Aorta (tissue), 5 donors: ENCODE data around the gene ZNF366. TPM values are rescaled to one million over a fixed set of nuclear protein-coding genes. Genes with fewer than 3 reads are reported as not detected.

Experiments
- ATAC-seq: fragments of 200-7000 bp; cut with Tn5 transposase; one replicate; pipeline ENCODE4 v1.9.1; 2022; ENCODE audit warnings: moderate library complexity; ENCODE audit not compliant: low FRiP score
- DNase-seq, 2 donors: peaks; one replicate each; pipeline ENCODE4 v3.0.0-alpha.2; 2020
- H3K27ac ChIP-seq, 2 donors: one replicate each; pipeline ENCODE4 v1.5.1; 2013; ENCODE audit warnings: low read length in 2 of 2, mild to moderate bottlenecking in 2 of 2, moderate library complexity in 2 of 2, control low read depth in 1 of 2, inconsistent platforms in 1 of 2, low read depth in 1 of 2
- H3K27me3 ChIP-seq, 2 donors: one replicate each; pipeline ENCODE4 v1.6.1; 2013; ENCODE audit warnings: control low read depth in 1 of 2, low read length in 1 of 2, mild to moderate bottlenecking in 1 of 2, moderate library complexity in 1 of 2; ENCODE audit not compliant: insufficient read depth in 2 of 2, control insufficient read depth in 1 of 2
- H3K36me3 ChIP-seq, 2 donors: one replicate each; pipeline ENCODE4 v1.6.1; 2013; ENCODE audit warnings: control low read depth in 1 of 2, low read length in 1 of 2, mild to moderate bottlenecking in 1 of 2; ENCODE audit not compliant: insufficient read depth in 2 of 2, control insufficient read depth in 1 of 2
- H3K4me1 ChIP-seq, 2 donors: one replicate each; pipeline ENCODE4 v1.6.1; 2013; ENCODE audit warnings: low read length in 2 of 2, control low read depth in 1 of 2, mild to moderate bottlenecking in 1 of 2, moderate library complexity in 1 of 2; ENCODE audit not compliant: insufficient read depth in 2 of 2, control insufficient read depth in 1 of 2
- H3K4me3 ChIP-seq, 2 donors: one replicate each; pipeline ENCODE4 v1.5.1; 2013; ENCODE audit warnings: low read length in 2 of 2, control low read depth in 1 of 2, mild to moderate bottlenecking in 1 of 2
- H3K9me3 ChIP-seq: one replicate; pipeline ENCODE4 v1.6.1; 2013; ENCODE audit warnings: mild to moderate bottlenecking, low read length; ENCODE audit not compliant: control insufficient read depth
- WGBS, 2 donors: extraction: QIAGEN DNeasy Blood & Tissue Kit; methylation state at CpG; one replicate each; pipeline ENCODE4 v1.1.7; 2013; 5-methylcytosine and 5-hydroxymethylcytosine counted together
- intact Hi-C, 2 donors: fragments of 100-400 bp; cut with DNase I; formaldehyde crosslinking; loops; one replicate each; pipeline versions ENCODE4 v1.14.2 to v1.15.0; 2022
- polyA plus RNA-seq, 2 donors: library from polyadenylated mRNA; stranded (reverse); fragments of 200-250 nt; gene quantifications; one replicate each; pipeline ENCODE4 v1.2.3, GENCODE V29; 2013
- total RNA-seq, 2 donors: library from RNA; stranded (reverse); fragmentation: NEBNext Ultra II Directional; extraction: Animal tissue kit (Norgen Biotek cat#: 25700); gene quantifications; one replicate each; pipeline ENCODE4 v1.2.1, GENCODE V29; 2021
- donor health status: healthy with polysubstance abuse.
- donor health status: Bipolar disorder and iron deficiency.
- donor health status: DM: no; HTN: no; CAD: no.
- donor health status: DM: no; HTN: no; CAD: no.
- donor health status: DM: yes; HTN: yes; CAD: no.

The ZNF366 gene
- total and polyA plus RNA-seq, 4 donors: 5.8 to 10.3 TPM; not detected in 2

GRCh38 chr5:72460413-72460812, 46.8 kb downstream of the ZNF366 start:
- ATAC-seq: no peak
- Histone ChIP-seq H3K27ac (no peak overlapping the region), H3K4me1 (peaks cover 0 to 6% of the 10 kb centered on the region in 2 donors)

GRCh38 chr5:72459913-72460312, 47.3 kb downstream of the ZNF366 start:
- no peaks in the 10 kb centered on the region for H3K27me3 ChIP-seq
- H3K36me3 ChIP-seq: no peaks in the 10 kb centered on the region
- no peak overlapping the region for H3K27ac ChIP-seq
- peaks cover 0 to 6% of the 10 kb centered on the region in 2 donors for H3K4me1 ChIP-seq
- no peak overlapping the region for H3K4me3 ChIP-seq
- no peak for ATAC-seq
- no peaks in the 10 kb centered on the region for H3K9me3 ChIP-seq
- WGBS, 2 donors: 97 to 98% methylated on average over 18 of the region's 18 CpGs
- intact Hi-C loops: no loop called here
- no peak for DNase-seq

More at GRCh38 chr5:72460413-72460812, 46.8 kb downstream of the ZNF366 start:
- no peaks in the 10 kb centered on the region for H3K9me3 ChIP-seq
- H3K27me3 ChIP-seq: no peaks in the 10 kb centered on the region
- intact Hi-C loops: no loop called here
- no peak overlapping the region for H3K4me3 ChIP-seq
- DNase-seq: no peak
- 98 to 99% methylated on average over 27 of the region's 27 CpGs for WGBS, 2 donors
- no peaks in the 10 kb centered on the region for H3K36me3 ChIP-seq

GRCh38 chr5:72459089-72459661, 48.0 kb downstream of the ZNF366 start:
- 21 to 36% methylated on average over 5 of the region's 5 CpGs for WGBS, 2 donors
- Histone ChIP-seq H3K36me3 (no peaks in the 10 kb centered on the region), H3K27ac (peak overlapping the region in 1 of 2 donors; percentile 55), H3K4me1 (peaks cover 0 to 6% of the 10 kb centered on the region in 2 donors), H3K4me3 (no peak overlapping the region), H3K27me3 (no peaks in the 10 kb centered on the region), H3K9me3 (no peaks in the 10 kb centered on the region)
- DNase-seq: no peak
- no peak for ATAC-seq
- intact Hi-C loops: no loop called here

GRCh38 chr5:72458407-72458806, 48.8 kb downstream of the ZNF366 start:
- H3K27me3 ChIP-seq: no peaks in the 10 kb centered on the region
- no peak for DNase-seq
- 89 to 94% methylated on average over 3 of the region's 3 CpGs for WGBS, 2 donors
- H3K4me1 ChIP-seq: peaks cover 0 to 8% of the 10 kb centered on the region in 2 donors
- no peak overlapping the region for H3K4me3 ChIP-seq
- H3K36me3 ChIP-seq: no peaks in the 10 kb centered on the region
- H3K27ac ChIP-seq: no peak overlapping the region
- intact Hi-C loops: no loop called here
- H3K9me3 ChIP-seq: no peaks in the 10 kb centered on the region
- no peak for ATAC-seq

GRCh38 chr5:72457491-72457890, 49.7 kb downstream of the ZNF366 start:
- no peaks in the 10 kb centered on the region for H3K27me3 ChIP-seq
- intact Hi-C loops: no loop called here
- DNase-seq (no peak), ATAC-seq (no peak)
- WGBS, 2 donors: 91 to 94% methylated on average over 1 of the region's 1 CpG
- no peak overlapping the region for H3K4me3 ChIP-seq
- no peaks in the 10 kb centered on the region for H3K36me3 ChIP-seq
- H3K27ac ChIP-seq: no peak overlapping the region
- H3K9me3 ChIP-seq: no peaks in the 10 kb centered on the region
- H3K4me1 ChIP-seq: peaks cover 3 to 11% of the 10 kb centered on the region in 2 donors

- H3K27me3 ChIP-seq: no peaks in the 10 kb centered on the region
- no peaks in the 10 kb centered on the region for H3K36me3 ChIP-seq
- no peaks in the 10 kb centered on the region for H3K9me3 ChIP-seq
- intact Hi-C loops: no loop called here
- WGBS, 2 donors: 97 to 98% methylated on average over 8 of the region's 8 CpGs
- no peak overlapping the region for H3K27ac ChIP-seq
- no peak for DNase-seq
- H3K4me3 ChIP-seq: no peak overlapping the region
- H3K4me1 ChIP-seq: peaks cover 3 to 11% of the 10 kb centered on the region in 2 donors
- no peak for ATAC-seq
Measured at GRCh38 chr5:72456391-72457074, 50.7 kb downstream of the ZNF366 start.

GRCh38 chr5:72455476-72455875, 51.7 kb downstream of the ZNF366 start:
- DNase-seq: no peak
- H3K9me3 ChIP-seq: no peaks in the 10 kb centered on the region
- peaks cover 3 to 11% of the 10 kb centered on the region in 2 donors for H3K4me1 ChIP-seq
- no peaks in the 10 kb centered on the region for H3K27me3 ChIP-seq
- H3K27ac ChIP-seq: no peak overlapping the region
- intact Hi-C loops: no loop called here
- no peak overlapping the region for H3K4me3 ChIP-seq
- no peak for ATAC-seq
- 90 to 97% methylated on average over 9 of the region's 9 CpGs for WGBS, 2 donors
- no peaks in the 10 kb centered on the region for H3K36me3 ChIP-seq

GRCh38 chr5:72454996-72455395, 52.2 kb downstream of the ZNF366 start:
- DNase-seq (no peak), ATAC-seq (no peak)
- no peak overlapping the region for H3K27ac ChIP-seq
- H3K27me3 ChIP-seq: no peaks in the 10 kb centered on the region
- WGBS, 2 donors: 98 to 100% methylated on average over 2 of the region's 2 CpGs
- H3K36me3 ChIP-seq: no peaks in the 10 kb centered on the region
- no peaks in the 10 kb centered on the region for H3K9me3 ChIP-seq
- peaks cover 3 to 11% of the 10 kb centered on the region in 2 donors for H3K4me1 ChIP-seq
- intact Hi-C loops: loop anchor here (5.0 kb wide), 3 partner anchors 53 to 78 kb away; no protein-coding TSS in a partner anchor
- no peak overlapping the region for H3K4me3 ChIP-seq
